Kidney epithelial cell (primary cell): ENCODE measurements around the gene CARD19. TPM values are rescaled to one million over a fixed set of nuclear protein-coding genes. Genes with fewer than 3 reads are reported as not detected.
A peak's percentile ranks its signal among the peaks of the same experiment; 100 is the strongest.

ENCODE experiments used
- DNase-seq: peaks from one replicate; pipeline ENCODE4 v3.0.0-alpha.2; 2010; ENCODE audit warnings: low read depth
- H3K27me3 ChIP-seq: 2 replicates; pipeline ENCODE4 v1.6.0; 2011; ENCODE audit warnings: low read length; ENCODE audit not compliant: control insufficient read depth, insufficient read depth
- H3K36me3 ChIP-seq: 2 replicates; pipeline ENCODE4 v1.5.1; 2011; ENCODE audit warnings: low read length; ENCODE audit not compliant: control insufficient read depth, insufficient read depth
- H3K4me3 ChIP-seq: 2 replicates; pipeline ENCODE4 v1.5.1; 2011; ENCODE audit warnings: low read depth, mild to moderate bottlenecking, control low read depth, low read length
- CTCF ChIP-seq: IDR thresholded peaks from 2 replicates; pipeline ENCODE4 v1.5.1; 2011; ENCODE audit warnings: mild to moderate bottlenecking, moderate library complexity, low read length, control low read depth, inconsistent platforms; ENCODE audit not compliant: insufficient read depth, poor library complexity, severe bottlenecking
- total RNA-seq: library from RNA; depleted of rRNA; stranded (reverse); fragments of >200 nt; gene quantifications from 2 replicates; pipeline ENCODE4 v1.2.3, GENCODE V29; 2015

Gene CARD19
- total RNA-seq, 1 donor from 2014 or later: 32.6 TPM

DNA sequence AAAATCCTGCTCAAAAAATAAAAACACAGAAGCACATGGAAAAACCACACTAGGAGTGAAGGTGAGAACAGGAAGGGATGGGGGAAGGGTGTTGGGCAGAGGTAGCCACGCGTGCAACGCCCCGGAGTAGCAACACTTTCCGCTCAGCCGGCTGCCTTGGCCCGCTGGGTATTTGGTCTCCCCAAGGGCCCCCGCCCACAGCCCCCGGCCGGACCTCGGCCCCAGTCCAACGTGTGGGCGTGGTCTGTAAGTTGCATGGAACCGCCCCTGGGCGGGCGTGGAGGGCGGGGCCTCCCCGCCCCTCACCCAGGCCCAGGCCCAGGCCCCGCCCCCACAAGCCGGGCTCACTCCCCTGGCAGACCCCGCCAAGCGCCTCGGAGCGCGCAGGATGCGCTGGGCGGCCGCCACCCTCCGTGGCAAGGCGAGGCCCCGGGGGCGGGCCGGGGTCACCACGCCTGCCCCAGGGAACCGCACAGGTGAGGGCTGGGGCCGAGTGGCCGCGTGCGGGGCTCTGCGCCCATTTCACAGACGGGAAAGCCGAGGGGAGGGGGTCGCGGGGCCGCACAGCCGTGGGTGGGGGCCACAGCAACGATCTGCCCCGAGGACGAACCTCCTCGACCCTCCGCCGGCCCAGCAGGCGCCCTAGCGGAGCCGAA, 37.5 kb upstream of the CARD19 start, which contains the start of gene SUSD3:
Gene SUSD3 (plus strand): TSS at position 347 of the 656 bp plus-strand sequence. CDS start 42 bp downstream, at position 389.
- Histone ChIP-seq H3K4me3 (peak within 1 kb of the TSS; percentile 15), H3K36me3 (no peaks in the 10 kb centered on the region), H3K27me3 (peaks cover 7% of the 10 kb centered on the region)
- DNase-seq: no peak
- no peak for TF ChIP-seq CTCF

- no peak for TF ChIP-seq CTCF
- Histone ChIP-seq H3K4me3 (peak overlapping the region; percentile 15), H3K27me3 (peaks cover 3% of the 10 kb centered on the region), H3K36me3 (no peaks in the 10 kb centered on the region)
- DNase-seq: no peak
Observed at GRCh38 chr9:93059011-93059714, 36.9 kb upstream of the CARD19 start.

DNA sequence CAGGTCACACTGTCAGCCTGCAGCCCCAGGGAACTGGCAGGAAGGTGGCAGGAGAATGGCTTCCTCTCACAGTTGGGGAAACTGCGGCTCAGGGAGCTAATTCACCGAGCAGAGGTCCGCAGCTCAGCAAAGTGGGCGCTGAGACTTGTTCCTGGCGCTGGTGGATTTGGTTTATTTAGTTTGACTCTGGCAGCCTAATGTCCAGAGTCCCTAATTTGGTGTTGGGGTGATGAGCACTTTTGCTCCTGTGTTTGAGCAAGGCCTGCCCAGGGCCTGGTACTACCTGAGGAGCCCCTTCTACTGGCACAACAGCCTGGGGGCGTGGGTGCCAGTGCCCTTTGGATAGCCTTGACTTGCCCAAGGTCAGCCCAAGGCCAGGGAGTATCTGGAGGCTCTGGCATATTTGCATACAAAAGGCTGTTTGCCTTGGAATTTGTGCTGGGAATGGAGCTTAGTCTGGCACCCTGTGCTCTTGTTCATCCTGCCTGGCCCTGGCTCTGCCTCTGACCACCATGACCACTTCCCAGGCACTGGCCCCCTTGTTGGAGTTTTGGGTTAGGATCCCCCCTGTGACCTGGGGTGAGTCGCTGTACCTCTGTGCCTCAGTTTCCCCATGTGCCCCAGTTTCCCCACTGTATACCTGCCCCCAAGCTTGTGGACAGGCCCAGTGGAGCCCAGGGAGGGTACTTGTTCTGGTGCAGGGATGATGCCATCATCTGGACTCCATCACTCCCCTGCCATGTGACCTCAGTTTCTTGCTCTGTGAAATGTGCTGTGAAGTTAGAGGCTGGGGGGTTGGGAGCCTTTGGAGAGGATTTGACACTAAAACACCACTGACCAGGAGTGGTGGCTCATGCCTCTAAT, 36.1 kb upstream of the CARD19 start:
- no peak for TF ChIP-seq CTCF
- DNase-seq: no peak
- Histone ChIP-seq H3K36me3 (no peaks in the 10 kb centered on the region), H3K27me3 (peaks cover 3% of the 10 kb centered on the region), H3K4me3 (no peak overlapping the region)

- H3K36me3 ChIP-seq: no peaks in the 10 kb centered on the region
- DNase-seq: no peak
- no peak for TF ChIP-seq CTCF
- H3K27me3 ChIP-seq: peaks cover 3% of the 10 kb centered on the region
- no peak overlapping the region for H3K4me3 ChIP-seq
Observed at GRCh38 chr9:93060746-93061259, 35.2 kb upstream of the CARD19 start.

GRCh38 chr9:93061260-93061751, 34.7 kb upstream of the CARD19 start:
- DNase-seq: no peak
- no peak overlapping the region for H3K4me3 ChIP-seq
- H3K27me3 ChIP-seq: peaks cover 3% of the 10 kb centered on the region
- TF ChIP-seq CTCF: no peak
- no peaks in the 10 kb centered on the region for H3K36me3 ChIP-seq
